GM23248 (cell line): ENCODE results near the gene PDZK1.

Source experiments
- EZH2 ChIP-seq: fragments of 200-600 bp; sonication (generic); IDR thresholded peaks from 2 replicates; pipeline ENCODE4 v1.6.1; 2018; ENCODE audit warnings: antibody characterized with exemption, mild to moderate bottlenecking; ENCODE audit not compliant: insufficient read depth, poor library complexity, severe bottlenecking
- EZH2phosphoT487 ChIP-seq: fragments of 200-600 bp; sonication (generic); IDR thresholded peaks from 2 replicates; pipeline ENCODE4 v1.6.1; 2018; ENCODE audit warnings: antibody characterized with exemption, moderate library complexity, mild to moderate bottlenecking, low read depth; ENCODE audit not compliant: insufficient read depth

DNA sequence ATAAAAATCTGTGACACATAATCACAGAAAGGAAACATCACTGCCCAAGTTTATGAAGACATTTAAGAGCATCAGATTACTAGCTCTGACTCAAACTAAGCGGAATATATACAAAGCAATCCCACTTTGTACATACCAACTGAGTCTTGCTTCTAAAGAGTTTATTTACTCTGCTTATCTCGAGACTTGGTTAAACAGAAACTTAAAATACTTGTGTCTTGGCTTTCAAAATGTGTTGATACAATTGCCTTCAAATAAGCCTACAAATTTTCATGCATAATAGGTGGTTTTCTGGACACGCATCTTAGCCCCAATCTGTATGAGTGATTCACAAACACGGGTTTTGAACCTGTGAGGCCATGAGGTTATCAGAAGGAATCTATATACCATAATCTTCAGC lies 33.1 kb upstream of the PDZK1 start:
- TF ChIP-seq EZH2 (no peak), EZH2phosphoT487 (no peak)
